Endothelial cell of umbilical vein (primary cell): ENCODE data around the gene LRP2BP. TPM values are rescaled to one million over a fixed set of nuclear protein-coding genes. Genes with fewer than 3 reads are reported as not detected.

ENCODE experiments used
- BruUV-seq: library from RNA; stranded (reverse); fragments of 400-500 nt; replicated peaks from 2 replicates; lab custom pipeline; 2021; lab: Mats Ljungman, UMichigan
- CTCF ChIA-PET: fragments of 300-600, 350-600 bp; sonication (Branson Sonifier 250); formaldehyde crosslinking; loops from one replicate; lab custom pipeline; 2021; ENCODE audit warnings: antibody characterized with exemption, inconsistent platforms; lab: Charles Lee
- POLR2A ChIA-PET: fragments of 300-600, 350-600 bp; sonication (Branson Sonifier 250); formaldehyde crosslinking; loops from one replicate; lab custom pipeline; 2021; ENCODE audit warnings: antibody characterized with exemption, inconsistent platforms; lab: Charles Lee
- DNase-seq: peaks from one replicate; pipeline ENCODE4 v3.0.0-alpha.2; 2011; ENCODE audit warnings: low read depth, low spot score
- FAIRE-seq: peaks from 2 replicates; lab custom pipeline; 2011; peaks lifted over from hg19 to GRCh38; lab: Jason Lieb, UNC
- H2AFZ ChIP-seq: 2 replicates; pipeline ENCODE4 v1.6.0; 2012; ENCODE audit warnings: low read depth, low read length, control low read depth, inconsistent platforms
- H3K27ac ChIP-seq: 2 replicates; pipeline ENCODE4 v1.5.1; 2011; ENCODE audit warnings: low read depth, mild to moderate bottlenecking, control low read depth, low read length, moderate library complexity; ENCODE audit not compliant: insufficient read depth
- H3K27me3 ChIP-seq, 2 experiments: 2 replicates each; pipeline versions ENCODE4 v1.6.0 to v1.6.1; 2011; ENCODE audit warnings: low read length in 2 of 2, mixed read lengths in 1 of 2; ENCODE audit not compliant: control insufficient read depth in 2 of 2, insufficient read depth in 2 of 2
- H3K36me3 ChIP-seq, 2 experiments: 2 replicates in 1 of 2; 3 replicates in 1 of 2; pipeline ENCODE4 v1.5.1; 2011; ENCODE audit warnings: low read length in 2 of 2, mild to moderate bottlenecking in 1 of 2, moderate library complexity in 1 of 2; ENCODE audit not compliant: control insufficient read depth in 2 of 2, insufficient read depth in 2 of 2; ENCODE audit errors: extremely low read depth in 1 of 2
- H3K4me1 ChIP-seq: 3 replicates; pipeline ENCODE4 v1.5.1; 2011; ENCODE audit warnings: mild to moderate bottlenecking, low read length; ENCODE audit not compliant: control insufficient read depth, insufficient read depth; ENCODE audit errors: extremely low read depth
- H3K4me2 ChIP-seq: 2 replicates; pipeline ENCODE4 v1.6.1; 2011; ENCODE audit warnings: low read length, control low read depth, mixed read lengths; ENCODE audit not compliant: insufficient read depth
- H3K4me3 ChIP-seq, 3 experiments: fragments of 200-600 bp in 1 of 3; sonication (generic), shearing (Covaris generic) in 1 of 3; replicated peaks in 1 of 3; 2 replicates each; pipeline ENCODE4 v1.5.1; 2011 to 2016; ENCODE audit warnings: control low read depth in 3 of 3, low read length in 3 of 3, mild to moderate bottlenecking in 2 of 3, inconsistent platforms in 1 of 3, low read depth in 1 of 3, moderate library complexity in 1 of 3; ENCODE audit not compliant: insufficient read depth in 1 of 3
- H3K79me2 ChIP-seq: 2 replicates; pipeline ENCODE4 v1.6.0; 2012; ENCODE audit warnings: low read length, inconsistent platforms; ENCODE audit not compliant: control insufficient read depth, insufficient read depth
- H3K9ac ChIP-seq: replicated peaks from 2 replicates; pipeline ENCODE3; 2011; ENCODE audit warnings: low read length, control low read depth; ENCODE audit not compliant: insufficient read depth; ENCODE audit errors: extremely low read depth
- H3K9me1 ChIP-seq: replicated peaks from 3 replicates; pipeline ENCODE4 v1.6.0; 2011; ENCODE audit warnings: mild to moderate bottlenecking, low read length; ENCODE audit not compliant: control insufficient read depth, insufficient read depth; ENCODE audit errors: extremely low read depth
- H3K9me3 ChIP-seq: replicated peaks from 2 replicates; pipeline ENCODE4 v1.5.1; 2012; ENCODE audit warnings: low read length, inconsistent platforms; ENCODE audit not compliant: control insufficient read depth, insufficient read depth
- H4K20me1 ChIP-seq: replicated peaks from 2 replicates; pipeline ENCODE3; 2011; ENCODE audit warnings: mild to moderate bottlenecking, low read length; ENCODE audit not compliant: control insufficient read depth, insufficient read depth; ENCODE audit errors: extremely low read depth
- CTCF ChIP-seq, 2 donors: IDR thresholded peaks; 1 replicate in 1 of 2; 2 replicates in 1 of 2; pipeline ENCODE4 v1.5.1; 2011; ENCODE audit warnings: low read length in 2 of 2, mild to moderate bottlenecking in 2 of 2, moderate library complexity in 2 of 2, control low read depth in 1 of 2, inconsistent platforms in 1 of 2, low read depth in 1 of 2; ENCODE audit not compliant: insufficient read depth in 1 of 2; ENCODE audit errors: extremely low read depth in 1 of 2
- EZH2 ChIP-seq: IDR thresholded peaks from 2 replicates; pipeline ENCODE4 v1.6.1; 2012; ENCODE audit warnings: borderline replicate concordance, low read depth, mild to moderate bottlenecking, moderate library complexity, low read length, inconsistent platforms; ENCODE audit not compliant: severe bottlenecking
- FOS ChIP-seq: IDR thresholded peaks from 2 replicates; pipeline ENCODE4 v1.6.1; 2011; ENCODE audit warnings: mild to moderate bottlenecking, low read length, moderate library complexity, borderline replicate concordance; ENCODE audit not compliant: insufficient read depth
- GATA2 ChIP-seq: IDR thresholded peaks from 2 replicates; pipeline ENCODE4 v1.7.0; 2011; ENCODE audit warnings: low read depth, mild to moderate bottlenecking, moderate library complexity, mixed read lengths, low read length; ENCODE audit not compliant: insufficient read length, insufficient read depth
- JUN ChIP-seq: IDR thresholded peaks from 2 replicates; pipeline ENCODE4 v1.6.1; 2011; ENCODE audit warnings: borderline replicate concordance, low read depth; ENCODE audit not compliant: insufficient read length, insufficient read depth
- MAX ChIP-seq: IDR thresholded peaks from 2 replicates; pipeline ENCODE4 v1.6.1; 2011; ENCODE audit not compliant: insufficient read depth, insufficient read length
- MYC ChIP-seq: IDR thresholded peaks from one replicate; pipeline ENCODE4 v1.6.1; 2011; ENCODE audit warnings: mild to moderate bottlenecking, low read depth, low read length
- POLR2A ChIP-seq: IDR thresholded peaks from 2 replicates; pipeline ENCODE4 v1.6.1; 2012; ENCODE audit warnings: low read depth, mild to moderate bottlenecking, control low read depth, low read length
- POLR2AphosphoS5 ChIP-seq: IDR thresholded peaks from 2 replicates; pipeline ENCODE4 v1.6.1; 2012; ENCODE audit warnings: low read depth, mild to moderate bottlenecking, control low read depth, low read length, moderate library complexity; ENCODE audit not compliant: insufficient read depth
- dilution Hi-C: fragments of 300-500 bp; cut with MboI; formaldehyde crosslinking; loops from one replicate; pipeline ENCODE4 v1.15.0; 2019; ENCODE audit warnings: low sequenced_read_pairs; ENCODE audit not compliant: extremely low pct_ligation_motif_present
- intact Hi-C: fragments of 100-400 bp; cut with micrococcal nuclease; formaldehyde crosslinking; loops from one replicate; pipeline ENCODE4 v1.10.0; 2022
- polyA plus RNA-seq, 4 experiments: library from polyadenylated mRNA; depleted of rRNA in 3 of 4; stranded (reverse) in 3 of 4; unstranded in 1 of 4; fragments of >200 nt; gene quantifications; 2 replicates each; pipeline versions ENCODE4 v1.2.1 to v1.2.3, GENCODE V29; 2011 to 2012; ENCODE audit warnings: missing spikeins in 1 of 4
- total RNA-seq: library from RNA; stranded (reverse); gene quantifications from 2 replicates; pipeline ENCODE4 v1.2.3, GENCODE V29; 2021

Gene LRP2BP
- total and polyA plus RNA-seq, 2 donors (not counting 3 experiments of a cell fraction or from before 2014, with no cell fraction given) = 0.18 to 0.53 TPM

DNA sequence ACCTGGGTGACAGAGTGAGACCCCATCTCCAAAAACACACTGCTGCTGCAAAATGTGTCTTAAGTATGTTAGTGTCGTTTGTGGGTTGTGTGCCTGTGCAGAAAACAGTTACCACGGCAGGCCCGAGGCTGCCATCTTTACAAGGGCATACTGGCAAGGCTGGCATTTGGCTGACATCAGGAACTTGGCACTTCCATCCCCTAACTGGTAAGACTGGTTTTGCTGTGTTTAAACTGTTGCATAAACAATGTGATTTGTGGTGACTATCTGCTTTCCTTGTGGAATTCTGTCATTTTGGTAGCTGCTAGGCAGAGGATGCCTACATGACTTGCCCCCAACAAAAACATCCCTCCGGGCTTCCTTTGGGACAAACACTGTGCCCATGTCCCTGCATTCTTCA, 12.3 kb downstream of the LRP2BP start:
- dilution Hi-C loops = loop anchor here (25.0 kb wide), 1 partner anchor 96 kb away; no protein-coding TSS in a partner anchor
- Histone ChIP-seq H3K79me2 (no peaks in the 10 kb centered on the region), H3K9me1 (no peaks in the 10 kb centered on the region), H3K27ac (no peak overlapping the region), H3K4me3 (no peak overlapping the region), H3K9ac (no peak overlapping the region), H2AFZ (no peak overlapping the region), H3K4me2 (no peak overlapping the region), H3K4me1 (peaks cover 23% of the 10 kb centered on the region), H3K36me3 (no peaks in the 10 kb centered on the region), H3K9me3 (no peaks in the 10 kb centered on the region), H4K20me1 (no peaks in the 10 kb centered on the region), H3K27me3 (no peaks in the 10 kb centered on the region)
- TF ChIP-seq GATA2 (no peak), MAX (no peak), FOS (no peak), POLR2AphosphoS5 (no peak), MYC (no peak), EZH2 (no peak), JUN (no peak), POLR2A (no peak), CTCF (IDR thresholded peaks at IDR 0.05; ENCODE audit: extremely low read depth in 1 of 2, insufficient read depth in 1 of 2, low read depth in 1 of 2, low read length in 2 of 2) (no peak)
- CTCF ChIA-PET = interaction anchor here (1.6 to 2.4 kb wide), 3 partner anchors 20 to 214 kb away, joined by 4 to 5 read pairs (median 5); partner anchors contain the start of gene SNX25
- DNase-seq (no peak), FAIRE-seq (no peak)
- POLR2A ChIA-PET = no interaction called here
- intact Hi-C loops = no loop called here
- no TSS peak for BruUV-seq
